H1 (cell line): ENCODE measurements around the gene SLC43A3. TPM values are rescaled to one million over a fixed set of nuclear protein-coding genes. Genes with fewer than 3 reads are reported as not detected.

Experiments
- CTCF ChIA-PET: fragments of 300-600 bp; sonication (Branson Sonifier 250); formaldehyde crosslinking; loops from one replicate; lab custom pipeline; 2021; ENCODE audit not compliant: partially characterized antibody; lab: Charles Lee
- POLR2A ChIA-PET: fragments of 300-600 bp; sonication (Branson Sonifier 250); formaldehyde crosslinking; loops from one replicate; lab custom pipeline; 2021; ENCODE audit warnings: inconsistent platforms; ENCODE audit not compliant: partially characterized antibody; lab: Charles Lee
- DNase-seq, 2 experiments: peaks; one replicate each; pipeline versions ENCODE4 v3.0.0 to v3.0.0-alpha.2; 2010 to 2022; ENCODE audit warnings: low spot score in 2 of 2, low read depth in 1 of 2, mixed read lengths in 1 of 2
- FAIRE-seq: peaks from 2 replicates; lab custom pipeline; 2011; peaks lifted over from hg19 to GRCh38; lab: Jason Lieb, UNC
- H2AFZ ChIP-seq: 2 replicates; pipeline ENCODE4 v1.8.1; 2012; ENCODE audit warnings: low read length, inconsistent platforms
- H2AK5ac ChIP-seq: 2 replicates; pipeline ENCODE4 v1.6.1; 2013; ENCODE audit warnings: low read depth, low read length
- H2BK120ac ChIP-seq: replicated peaks from 2 replicates; pipeline ENCODE3; 2013; ENCODE audit warnings: low read depth, low read length, inconsistent platforms
- H2BK12ac ChIP-seq: 2 replicates; pipeline ENCODE4 v1.6.1; 2013; ENCODE audit warnings: low read depth, low read length
- H2BK15ac ChIP-seq: 2 replicates; pipeline ENCODE4 v1.6.1; 2013; ENCODE audit warnings: low read length
- H2BK20ac ChIP-seq: 2 replicates; pipeline ENCODE4 v1.6.1; 2013; ENCODE audit warnings: low read length
- H2BK5ac ChIP-seq: 2 replicates; pipeline ENCODE4 v1.6.1; 2013; ENCODE audit warnings: low read depth, low read length
- H3K14ac ChIP-seq: 2 replicates; pipeline ENCODE4 v1.6.1; 2013; ENCODE audit warnings: inconsistent platforms; ENCODE audit not compliant: insufficient read length
- H3K18ac ChIP-seq: 2 replicates; pipeline ENCODE4 v1.6.1; 2013; ENCODE audit warnings: low read length; ENCODE audit errors: extremely low read depth
- H3K23ac ChIP-seq: 2 replicates; pipeline ENCODE4 v1.6.1; 2013; ENCODE audit warnings: inconsistent platforms; ENCODE audit not compliant: insufficient read length
- H3K23me2 ChIP-seq: 2 replicates; pipeline ENCODE4 v1.6.1; 2013; ENCODE audit warnings: low read depth, low read length
- H3K27ac ChIP-seq: 2 replicates; pipeline ENCODE4 v1.6.1; 2011; ENCODE audit warnings: low read depth, low read length, inconsistent platforms
- H3K27me3 ChIP-seq, 4 experiments: replicated peaks in 1 of 4; 1 replicate in 1 of 4; 2 replicates in 3 of 4; pipeline versions ENCODE4 v1.6.1 to v1.8.1; 2011 to 2013; ENCODE audit warnings: low read length in 3 of 4, mild to moderate bottlenecking in 3 of 4, inconsistent platforms in 2 of 4, mixed read lengths in 2 of 4, moderate library complexity in 1 of 4; ENCODE audit not compliant: control insufficient read depth in 3 of 4, insufficient read depth in 3 of 4; ENCODE audit errors: extremely low read depth in 1 of 4
- H3K36me3 ChIP-seq, 4 experiments: 2 replicates each; pipeline versions ENCODE4 v1.6.1 to v1.8.1; 2011 to 2013; ENCODE audit warnings: mild to moderate bottlenecking in 4 of 4, low read length in 3 of 4, moderate library complexity in 2 of 4, control low read depth in 1 of 4, inconsistent platforms in 1 of 4; ENCODE audit not compliant: insufficient read depth in 4 of 4, control insufficient read depth in 2 of 4
- H3K4ac ChIP-seq: replicated peaks from 2 replicates; pipeline ENCODE3; 2013; ENCODE audit warnings: low read length, low read depth, mixed read lengths, inconsistent platforms; ENCODE audit not compliant: insufficient read length
- H3K4me1 ChIP-seq, 4 experiments: replicated peaks in 1 of 4; 1 replicate in 1 of 4; 2 replicates in 3 of 4; pipeline versions ENCODE4 v1.6.1 to v1.8.1; 2011 to 2013; ENCODE audit warnings: low read length in 3 of 4, inconsistent platforms in 2 of 4, mixed read lengths in 1 of 4; ENCODE audit not compliant: insufficient read depth in 4 of 4, control insufficient read depth in 3 of 4
- H3K4me2 ChIP-seq, 2 experiments: 2 replicates each; pipeline versions ENCODE4 v1.6.1 to v1.8.1; 2011 to 2013; ENCODE audit warnings: low read depth in 2 of 2, low read length in 2 of 2, control low read depth in 1 of 2, inconsistent platforms in 1 of 2, mild to moderate bottlenecking in 1 of 2; ENCODE audit not compliant: insufficient read depth in 1 of 2
- H3K4me3 ChIP-seq, 4 experiments: fragments of 200-600, 300-600 bp in 1 of 4; sonication (generic), shearing (Covaris generic), sonication (Bioruptor Twin) in 1 of 4; 2 replicates each; pipeline versions ENCODE4 v1.5.1 to v1.8.1; 2011 to 2016; ENCODE audit warnings: low read length in 4 of 4, low read depth in 3 of 4, control low read depth in 2 of 4, inconsistent platforms in 2 of 4, mild to moderate bottlenecking in 2 of 4, mixed read lengths in 1 of 4, moderate library complexity in 1 of 4; ENCODE audit not compliant: insufficient read depth in 2 of 4; ENCODE audit errors: extremely low read depth in 1 of 4
- H3K56ac ChIP-seq: replicated peaks from 2 replicates; pipeline ENCODE3; 2013; ENCODE audit warnings: low read depth, mild to moderate bottlenecking, mixed read lengths, low read length, inconsistent platforms; ENCODE audit not compliant: insufficient read length
- H3K79me1 ChIP-seq: 2 replicates; pipeline ENCODE4 v1.6.1; 2013; ENCODE audit warnings: low read depth, low read length, control low read depth
- H3K79me2 ChIP-seq, 2 experiments: 2 replicates each; pipeline versions ENCODE4 v1.6.1 to v1.8.1; 2012 to 2013; ENCODE audit warnings: low read length in 2 of 2, mild to moderate bottlenecking in 2 of 2, inconsistent platforms in 1 of 2; ENCODE audit not compliant: insufficient read depth in 2 of 2, control insufficient read depth in 1 of 2
- H3K9ac ChIP-seq, 4 experiments: replicated peaks in 1 of 4; 1 replicate in 1 of 4; 2 replicates in 3 of 4; pipeline versions ENCODE4 v1.6.1 to v1.8.1; 2011 to 2013; ENCODE audit warnings: low read depth in 3 of 4, low read length in 3 of 4, control low read depth in 2 of 4, mild to moderate bottlenecking in 2 of 4, moderate library complexity in 2 of 4, inconsistent platforms in 1 of 4; ENCODE audit errors: extremely low read depth in 1 of 4
- H3K9me3 ChIP-seq, 2 experiments: 2 replicates each; pipeline versions ENCODE4 v1.6.1 to v1.8.1; 2012 to 2013; ENCODE audit warnings: mild to moderate bottlenecking in 2 of 2, moderate library complexity in 2 of 2, control low read depth in 1 of 2, inconsistent platforms in 1 of 2, low read depth in 1 of 2, low read length in 1 of 2, mixed read lengths in 1 of 2; ENCODE audit not compliant: insufficient read depth in 2 of 2
- H4K20me1 ChIP-seq, 2 experiments: replicated peaks in 1 of 2; 2 replicates each; pipeline versions ENCODE3 to v1.8.1; 2011 to 2013; ENCODE audit warnings: inconsistent platforms in 2 of 2, low read length in 2 of 2, mild to moderate bottlenecking in 1 of 2; ENCODE audit not compliant: insufficient read depth in 2 of 2, control insufficient read depth in 1 of 2
- H4K5ac ChIP-seq: 2 replicates; pipeline ENCODE4 v1.6.1; 2013; ENCODE audit warnings: low read length, low read depth, mixed read lengths, inconsistent platforms; ENCODE audit not compliant: insufficient read length
- H4K8ac ChIP-seq: 2 replicates; pipeline ENCODE4 v1.8.0; 2013; ENCODE audit warnings: mild to moderate bottlenecking, moderate library complexity, low read length, inconsistent platforms; ENCODE audit not compliant: insufficient read depth; ENCODE audit errors: extremely low read depth
- H4K91ac ChIP-seq: replicated peaks from 2 replicates; pipeline ENCODE3; 2013; ENCODE audit warnings: low read length, mixed read lengths, inconsistent platforms; ENCODE audit not compliant: insufficient read length
- CBX5 ChIP-seq: fragments of 300-800, 300-1000 bp; sonication (generic); IDR thresholded peaks from 2 replicates; pipeline ENCODE4 v1.7.1; 2016; ENCODE audit warnings: antibody characterized with exemption, low read length, low read depth
- CREB1 ChIP-seq: IDR thresholded peaks from 2 replicates; pipeline ENCODE4 v1.6.1; 2012; ENCODE audit warnings: inconsistent platforms
- JUN ChIP-seq: IDR thresholded peaks from 2 replicates; pipeline ENCODE4 v1.6.1; 2011; ENCODE audit warnings: low read depth, mild to moderate bottlenecking, improper control_type of control experiment, low read length
- JUND ChIP-seq: IDR thresholded peaks from 2 replicates; pipeline ENCODE4 v1.6.1; 2011; ENCODE audit warnings: mild to moderate bottlenecking, improper control_type of control experiment, low read length
- KDM5A ChIP-seq: fragments of 200-600 bp; IDR thresholded peaks from 2 replicates; pipeline ENCODE4 v1.7.1; 2012; ENCODE audit warnings: mild to moderate bottlenecking, low read length, inconsistent platforms, mixed read lengths
- RBBP5 ChIP-seq: IDR thresholded peaks from 2 replicates; pipeline ENCODE4 v1.7.1; 2012; ENCODE audit warnings: low read depth, mild to moderate bottlenecking, inconsistent platforms, low read length, moderate library complexity, borderline replicate concordance
- SUZ12 ChIP-seq: fragments of 200-600 bp; sonication (generic); IDR thresholded peaks from 2 replicates; pipeline ENCODE4 v1.6.1; 2012; ENCODE audit warnings: mild to moderate bottlenecking, inconsistent platforms, low read length, moderate library complexity, mixed read lengths
- TAF7 ChIP-seq: optimal IDR thresholded peaks from 2 replicates; pipeline ENCODE3; 2011; ENCODE audit warnings: low read depth, mild to moderate bottlenecking, inconsistent platforms, low read length, moderate library complexity, borderline replicate concordance
- TCF12 ChIP-seq: IDR thresholded peaks from 2 replicates; pipeline ENCODE4 v1.6.1; 2011; ENCODE audit warnings: low read depth, mild to moderate bottlenecking, low read length
- USF2 ChIP-seq: IDR thresholded peaks from 2 replicates; pipeline ENCODE4 v1.6.1; 2011; ENCODE audit warnings: low read length, improper control_type of control experiment
- WGBS, 2 experiments: shearing (Covaris generic) in 1 of 2; methylation state at CpG; one replicate each; pipeline versions ENCODE4 v1.1.6 to v1.1.7; 2013 to 2015; ENCODE audit warnings: low lambda C conversion rate in 2 of 2, mixed read lengths in 2 of 2, inconsistent platforms in 1 of 2, low coverage in 1 of 2, missing lambda C conversion rate in 1 of 2; ENCODE audit not compliant: insufficient replicate concordance in 2 of 2, insufficient coverage in 1 of 2, insufficient read length in 1 of 2; ENCODE audit errors: extremely low coverage in 1 of 2, missing lambda C conversion rate in 1 of 2; 5-methylcytosine and 5-hydroxymethylcytosine counted together
- polyA plus RNA-seq, 7 experiments: library from polyadenylated mRNA; depleted of rRNA in 3 of 7; stranded (reverse) in 5 of 7; unstranded in 2 of 7; fragments of >200 nt in 5 of 7; fragments of 200-250 nt in 2 of 7; gene quantifications; 1 replicate in 5 of 7; 2 replicates in 1 of 7; 4 replicates in 1 of 7; pipeline versions ENCODE4 v1.2.1 to v1.2.3, GENCODE V29; 2011 to 2013; ENCODE audit warnings: missing spikeins in 2 of 7, mixed read lengths in 2 of 7
- total RNA-seq: library from RNA; stranded (reverse); fragmentation: NEBNext Ultra II Directional; extraction: Animal tissue kit (Norgen Biotek cat#: 25700); gene quantifications from 2 replicates; pipeline ENCODE4 v1.2.1, GENCODE V29; 2021

Gene SLC43A3
- total and polyA plus RNA-seq, 2 of the 8 experiments (the other 6 are each of a cell fraction or from before 2014, with no cell fraction given): 31.8 to 67.8 TPM

GRCh38 chr11:57376095-57377090, 50.5 kb downstream of the SLC43A3 start:
- Histone ChIP-seq H2BK5ac (no peak overlapping the region), H2AK5ac (no peak overlapping the region), H2BK15ac (no peak overlapping the region), H3K56ac (no peak overlapping the region), H4K8ac (no peak overlapping the region), H2BK20ac (no peak overlapping the region), H4K20me1 (no peaks in the 10 kb centered on the region), H3K27me3 (peaks cover 0 to 2% (median 0%) of the 10 kb centered on the region in 4 experiments; a peak in 1 of 7 replicates), H3K4me2 (peak overlapping the region; percentile 10 to 41; a peak in 2 of 4 replicates), H3K79me1 (no peaks in the 10 kb centered on the region), H3K23me2 (peaks cover 4% of the 10 kb centered on the region; the same call in 1 of the 2 replicates), H3K4ac (no peak overlapping the region), H3K14ac (no peak overlapping the region), H3K79me2 (no peaks in the 10 kb centered on the region), H3K4me3 (peak overlapping the region in 2 of 4 experiments; percentile 5 to 39; a peak in 3 of 8 replicates), H3K27ac (no peak overlapping the region), H3K9me3 (no peaks in the 10 kb centered on the region), H4K5ac (no peak overlapping the region), H2BK12ac (no peak overlapping the region), H3K4me1 (no peaks in the 10 kb centered on the region), H3K23ac (no peak overlapping the region), H3K18ac (no peak overlapping the region), H2BK120ac (no peak overlapping the region), H3K36me3 (no peaks in the 10 kb centered on the region), H4K91ac (no peak overlapping the region), H3K9ac (no peak overlapping the region), H2AFZ (no peak overlapping the region)
- WGBS, 2 experiments: 75 to 100% methylated on average over 1 to 11 of the region's 26 CpGs
- DNase-seq: no peak
- FAIRE-seq: no peak
- ChIA-PET CTCF (interaction anchor here (0.7 to 1.4 kb wide), 3 partner anchors 9 to 78 kb away, joined by 3 read pairs; no protein-coding TSS in a partner anchor), POLR2A (interaction anchor here (1.2 to 1.6 kb wide), 2 partner anchors 11 to 17 kb away, joined by 4 read pairs; no protein-coding TSS in a partner anchor)
- TF ChIP-seq USF2: no peak
- no peak for TF ChIP-seq TCF12
- TF ChIP-seq TAF7: no peak
- no peak for TF ChIP-seq JUN
- TF ChIP-seq CBX5: no peak
- no peak for TF ChIP-seq SUZ12
- TF ChIP-seq RBBP5: no peak
- no peak for TF ChIP-seq JUND
- TF ChIP-seq CREB1: no peak
- no peak for TF ChIP-seq KDM5A
